Left kidney (tissue), 2 donors: Measurements from ENCODE around the gene DPYSL3. TPM values are rescaled to one million over a fixed set of nuclear protein-coding genes. Genes with fewer than 3 reads are reported as not detected.

Source experiments
- DNase-seq: peaks from one replicate; pipeline ENCODE4 v3.0.0-alpha.2; 2013
- polyA plus RNA-seq: library from polyadenylated mRNA; unstranded; fragments of 120-200 nt; gene quantifications from one replicate; pipeline ENCODE4 v1.2.1, GENCODE V29; 2013; ENCODE audit not compliant: insufficient read length

Gene DPYSL3
- polyA plus RNA-seq, 1 donor = 33.8 TPM

- DNase-seq = no peak
Measured at GRCh38 chr5:147439254-147439653, 70.6 kb downstream of the DPYSL3 start.

- no peak for DNase-seq
Measured at GRCh38 chr5:147437161-147437596, 72.7 kb downstream of the DPYSL3 start.

- no peak for DNase-seq
Measured at GRCh38 chr5:147436596-147436995, 73.3 kb downstream of the DPYSL3 start.

- DNase-seq = no peak
Measured at GRCh38 chr5:147434049-147434448, 75.8 kb downstream of the DPYSL3 start.

- no peak for DNase-seq
Measured at GRCh38 chr5:147432323-147432722, 77.5 kb downstream of the DPYSL3 start.

- DNase-seq = no peak
Measured at GRCh38 chr5:147431586-147431985, 78.3 kb downstream of the DPYSL3 start.

GRCh38 chr5:147430628-147431027 lies 79.2 kb downstream of the DPYSL3 start:
- DNase-seq = no peak

GRCh38 chr5:147427521-147428401 lies 82.1 kb downstream of the DPYSL3 start:
- no peak for DNase-seq

GRCh38 chr5:147426640-147427327 lies 83.1 kb downstream of the DPYSL3 start:
- DNase-seq = no peak

- DNase-seq = no peak
Measured at GRCh38 chr5:147418613-147419012, 91.3 kb downstream of the DPYSL3 start.

GRCh38 chr5:147417135-147417813 lies 92.6 kb downstream of the DPYSL3 start:
- no peak for DNase-seq

GRCh38 chr5:147415651-147416050 lies 94.2 kb downstream of the DPYSL3 start:
- no peak for DNase-seq

- no peak for DNase-seq
Measured at GRCh38 chr5:147413266-147413665, 96.6 kb downstream of the DPYSL3 start.

- DNase-seq = no peak
Measured at GRCh38 chr5:147412561-147412960, 97.3 kb downstream of the DPYSL3 start.

- no peak for DNase-seq
Measured at GRCh38 chr5:147411359-147412319, 98.2 kb downstream of the DPYSL3 start.

GRCh38 chr5:147410496-147411358 lies 99.1 kb downstream of the DPYSL3 start:
- DNase-seq = peak; percentile 45

GRCh38 chr5:147408980-147409379 lies 100.9 kb downstream of the DPYSL3 start:
- no peak for DNase-seq

- DNase-seq = no peak
Measured at GRCh38 chr5:147407094-147407681, 102.7 kb downstream of the DPYSL3 start.

- no peak for DNase-seq
Measured at GRCh38 chr5:147406636-147407035, 103.2 kb downstream of the DPYSL3 start.

GRCh38 chr5:147404706-147405105 lies 105.2 kb downstream of the DPYSL3 start:
- no peak for DNase-seq
